Chondrocyte (in vitro differentiated cells): Measurements from ENCODE around the gene KIF24. TPM values are rescaled to one million over a fixed set of nuclear protein-coding genes. Genes with fewer than 3 reads are reported as not detected.

Experiments
- DNase-seq: peaks from one replicate; pipeline ENCODE4 v3.0.0; 2021; ENCODE audit warnings: mixed read lengths, low spot score
- H3K27ac Mint-ChIP-seq: one replicate; pipeline ENCODE4 v1.8.0; 2021; ENCODE audit warnings: mild to moderate bottlenecking, moderate library complexity, mixed read lengths; ENCODE audit not compliant: unreplicated experiment
- H3K27me3 Mint-ChIP-seq: 2 replicates; pipeline ENCODE4 v1.8.0; 2021; ENCODE audit warnings: low read depth, mixed read lengths
- H3K36me3 Mint-ChIP-seq: 2 replicates; pipeline ENCODE4 v1.8.0; 2021; ENCODE audit warnings: low read depth, mixed read lengths
- H3K4me1 Mint-ChIP-seq: 2 replicates; pipeline ENCODE4 v1.8.0; 2021; ENCODE audit warnings: low read depth, mild to moderate bottlenecking, mixed read lengths
- H3K4me3 Mint-ChIP-seq: one replicate; pipeline ENCODE4 v1.8.0; 2021; ENCODE audit warnings: mild to moderate bottlenecking, moderate library complexity, mixed read lengths; ENCODE audit not compliant: unreplicated experiment
- H3K9me3 Mint-ChIP-seq: 2 replicates; pipeline ENCODE4 v1.8.0; 2021; ENCODE audit warnings: low read depth, mixed read lengths
- total RNA-seq: library from RNA; stranded (reverse); gene quantifications from 3 replicates; pipeline ENCODE4 v1.2.1, GENCODE V29; 2021
- TF ChIP-seq, protein P1 (sequence below): fragments of 200-600 bp; sonication (generic); IDR thresholded peaks from 2 replicates; pipeline ENCODE4 v1.5.0; 2021; ENCODE audit warnings: antibody characterized with exemption, mild to moderate bottlenecking, moderate library complexity

Gene KIF24
- total RNA-seq, 1 donor from 2014 or later, result 0.90 TPM

DNA sequence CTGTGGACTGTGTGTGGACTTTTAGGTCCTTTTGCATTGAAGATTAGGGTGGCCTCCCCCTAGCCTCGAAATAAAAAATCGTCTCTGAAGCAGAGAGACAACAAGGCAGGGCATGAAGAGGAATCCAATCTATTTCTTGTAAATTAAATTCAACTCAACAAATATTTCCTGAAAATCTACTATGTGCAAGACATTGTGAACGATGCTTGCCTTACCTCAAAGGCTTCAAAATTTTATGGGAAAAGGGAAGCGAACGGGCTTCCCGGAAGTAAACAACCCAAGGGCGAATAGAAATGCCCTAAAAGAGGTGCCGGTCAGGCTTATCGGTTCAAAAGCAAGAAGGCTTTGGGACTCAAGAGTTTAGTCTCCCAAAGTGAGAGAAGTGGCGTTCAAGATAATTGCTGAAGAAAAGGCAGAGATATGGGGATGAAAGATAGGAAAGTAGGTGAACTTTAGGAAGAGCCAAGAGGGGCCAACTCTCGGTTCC, 525 bp downstream of the KIF24 start:
- Mint-ChIP-seq H3K36me3 (no peaks in the 10 kb centered on the region), H3K27ac (peak overlapping the region; percentile 96), H3K4me1 (peaks cover 23% of the 10 kb centered on the region), H3K4me3 (peak overlapping the region; percentile 91), H3K27me3 (no peaks in the 10 kb centered on the region), H3K9me3 (no peaks in the 10 kb centered on the region)
- TF ChIP-seq, protein P1, sequence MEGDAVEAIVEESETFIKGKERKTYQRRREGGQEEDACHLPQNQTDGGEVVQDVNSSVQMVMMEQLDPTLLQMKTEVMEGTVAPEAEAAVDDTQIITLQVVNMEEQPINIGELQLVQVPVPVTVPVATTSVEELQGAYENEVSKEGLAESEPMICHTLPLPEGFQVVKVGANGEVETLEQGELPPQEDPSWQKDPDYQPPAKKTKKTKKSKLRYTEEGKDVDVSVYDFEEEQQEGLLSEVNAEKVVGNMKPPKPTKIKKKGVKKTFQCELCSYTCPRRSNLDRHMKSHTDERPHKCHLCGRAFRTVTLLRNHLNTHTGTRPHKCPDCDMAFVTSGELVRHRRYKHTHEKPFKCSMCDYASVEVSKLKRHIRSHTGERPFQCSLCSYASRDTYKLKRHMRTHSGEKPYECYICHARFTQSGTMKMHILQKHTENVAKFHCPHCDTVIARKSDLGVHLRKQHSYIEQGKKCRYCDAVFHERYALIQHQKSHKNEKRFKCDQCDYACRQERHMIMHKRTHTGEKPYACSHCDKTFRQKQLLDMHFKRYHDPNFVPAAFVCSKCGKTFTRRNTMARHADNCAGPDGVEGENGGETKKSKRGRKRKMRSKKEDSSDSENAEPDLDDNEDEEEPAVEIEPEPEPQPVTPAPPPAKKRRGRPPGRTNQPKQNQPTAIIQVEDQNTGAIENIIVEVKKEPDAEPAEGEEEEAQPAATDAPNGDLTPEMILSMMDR, result no peak
- no peak for DNase-seq

GRCh38 chr9:34326690-34327089, 2.4 kb downstream of the KIF24 start:
- H3K27ac Mint-ChIP-seq, result no peak overlapping the region
- no peak for DNase-seq
- H3K36me3 Mint-ChIP-seq, result no peaks in the 10 kb centered on the region
- H3K4me1 Mint-ChIP-seq, result peaks cover 20% of the 10 kb centered on the region
- no peaks in the 10 kb centered on the region for H3K9me3 Mint-ChIP-seq
- H3K27me3 Mint-ChIP-seq, result no peaks in the 10 kb centered on the region
- no peak overlapping the region for H3K4me3 Mint-ChIP-seq
- TF ChIP-seq, protein P1, result no peak

- Mint-ChIP-seq H3K27me3 (no peaks in the 10 kb centered on the region), H3K9me3 (no peaks in the 10 kb centered on the region), H3K36me3 (no peaks in the 10 kb centered on the region), H3K4me1 (peaks cover 3% of the 10 kb centered on the region), H3K27ac (no peak overlapping the region), H3K4me3 (no peak overlapping the region)
- DNase-seq, result no peak
- TF ChIP-seq, protein P1, result no peak
These were observed 6.0 kb downstream of the KIF24 start for GRCh38 chr9:34322899-34323591.

- Mint-ChIP-seq H3K27me3 (no peaks in the 10 kb centered on the region), H3K4me1 (no peaks in the 10 kb centered on the region), H3K4me3 (no peak overlapping the region), H3K36me3 (no peaks in the 10 kb centered on the region), H3K27ac (no peak overlapping the region), H3K9me3 (no peaks in the 10 kb centered on the region)
- TF ChIP-seq, protein P1, result no peak
- no peak for DNase-seq
These were observed 7.6 kb downstream of the KIF24 start for GRCh38 chr9:34321451-34321850.

DNA sequence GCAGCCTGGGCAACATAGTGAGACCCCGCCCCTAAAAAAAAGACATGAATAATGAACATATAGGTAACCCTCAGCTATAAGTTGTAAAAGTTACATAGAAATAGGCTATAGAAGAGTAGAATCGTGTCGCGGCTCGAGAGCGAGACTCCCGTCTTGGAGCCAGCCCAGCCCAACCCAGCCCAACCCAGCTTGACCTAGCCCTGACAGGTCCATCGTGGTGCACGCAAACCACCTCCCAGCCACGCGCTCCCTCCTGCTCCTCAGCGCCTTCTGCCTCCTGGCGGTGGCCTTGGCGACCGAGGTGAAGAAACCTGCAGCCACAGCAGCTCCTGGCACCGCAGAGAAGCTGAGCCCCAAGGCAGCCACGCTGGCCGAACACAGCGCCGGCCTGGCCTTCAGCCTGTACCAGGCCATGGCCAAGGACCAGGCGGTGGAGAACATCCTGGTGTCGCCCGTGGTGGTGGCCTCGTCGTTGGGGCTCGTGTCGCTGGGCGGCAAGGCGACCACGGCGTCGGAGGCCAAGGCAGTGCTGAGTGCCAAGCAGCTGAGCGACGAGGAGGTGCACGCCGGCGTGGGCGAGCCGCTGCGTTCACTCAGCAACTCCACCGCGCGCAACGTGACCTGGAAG, 10.8 kb downstream of the KIF24 start:
- H3K4me1 Mint-ChIP-seq, result no peaks in the 10 kb centered on the region
- no peak overlapping the region for H3K27ac Mint-ChIP-seq
- H3K27me3 Mint-ChIP-seq, result no peaks in the 10 kb centered on the region
- H3K9me3 Mint-ChIP-seq, result no peaks in the 10 kb centered on the region
- no peak for DNase-seq
- H3K4me3 Mint-ChIP-seq, result no peak overlapping the region
- no peaks in the 10 kb centered on the region for H3K36me3 Mint-ChIP-seq
- TF ChIP-seq, protein P1, result no peak
